Duodenal mucosa (tissue), 2 donors: Measurements from ENCODE around the gene THBS4.

ENCODE experiments used
- H3K27ac ChIP-seq: one replicate; pipeline ENCODE4 v1.7.0; 2013; ENCODE audit warnings: low read depth, low read length
- H3K27me3 ChIP-seq, 2 donors: one replicate each; pipeline ENCODE4 v1.7.0; 2013; ENCODE audit warnings: low read length in 2 of 2, control low read depth in 1 of 2; ENCODE audit not compliant: insufficient read depth in 2 of 2, control insufficient read depth in 1 of 2
- H3K36me3 ChIP-seq, 2 donors: one replicate each; pipeline ENCODE4 v1.7.0; 2013; ENCODE audit warnings: low read length in 2 of 2, control low read depth in 1 of 2; ENCODE audit not compliant: insufficient read depth in 2 of 2, control insufficient read depth in 1 of 2
- H3K4me1 ChIP-seq, 2 donors: one replicate each; pipeline ENCODE4 v1.7.0; 2013; ENCODE audit warnings: low read length in 2 of 2, control low read depth in 1 of 2; ENCODE audit not compliant: insufficient read depth in 2 of 2, control insufficient read depth in 1 of 2
- H3K4me3 ChIP-seq, 2 donors: one replicate each; pipeline ENCODE4 v1.7.0; 2013; ENCODE audit warnings: low read length in 2 of 2, low read depth in 1 of 2
- H3K9ac ChIP-seq, 2 donors: one replicate each; pipeline ENCODE4 v1.7.0; 2013; ENCODE audit warnings: low read length in 2 of 2, low read depth in 1 of 2
- H3K9me3 ChIP-seq, 2 donors: one replicate each; pipeline ENCODE4 v1.7.0; 2013; ENCODE audit warnings: low read length in 2 of 2, control low read depth in 1 of 2; ENCODE audit not compliant: control insufficient read depth in 1 of 2

The THBS4 gene

GRCh38 chr5:80043187-80043586 is 8.0 kb downstream of the THBS4 start:
- Histone ChIP-seq H3K36me3 (no peaks in the 10 kb centered on the region), H3K4me1 (no peaks in the 10 kb centered on the region), H3K27ac (no peak overlapping the region), H3K9me3 (no peaks in the 10 kb centered on the region), H3K27me3 (peaks cover 6 to 10% of the 10 kb centered on the region in 2 donors), H3K4me3 (no peak overlapping the region), H3K9ac (no peak overlapping the region)

- H3K27ac ChIP-seq: no peak overlapping the region
- no peak overlapping the region for H3K9ac ChIP-seq
- peaks cover 2 to 3% of the 10 kb centered on the region in 2 donors for H3K27me3 ChIP-seq
- H3K4me1 ChIP-seq: no peaks in the 10 kb centered on the region
- H3K9me3 ChIP-seq: no peaks in the 10 kb centered on the region
- no peak overlapping the region for H3K4me3 ChIP-seq
- H3K36me3 ChIP-seq: no peaks in the 10 kb centered on the region
Observed at GRCh38 chr5:80048084-80048780, 13.1 kb downstream of the THBS4 start.

GRCh38 chr5:80052464-80052863 is 17.3 kb downstream of the THBS4 start:
- no peak overlapping the region for H3K9ac ChIP-seq
- H3K27me3 ChIP-seq: peaks cover 0 to 2% of the 10 kb centered on the region in 2 donors
- H3K4me3 ChIP-seq: no peak overlapping the region
- no peaks in the 10 kb centered on the region for H3K4me1 ChIP-seq
- no peaks in the 10 kb centered on the region for H3K36me3 ChIP-seq
- H3K9me3 ChIP-seq: no peaks in the 10 kb centered on the region
- H3K27ac ChIP-seq: no peak overlapping the region

- H3K27ac ChIP-seq: no peak overlapping the region
- no peak overlapping the region for H3K9ac ChIP-seq
- H3K4me1 ChIP-seq: no peaks in the 10 kb centered on the region
- H3K27me3 ChIP-seq: no peaks in the 10 kb centered on the region
- H3K4me3 ChIP-seq: no peak overlapping the region
- H3K9me3 ChIP-seq: no peaks in the 10 kb centered on the region
- no peaks in the 10 kb centered on the region for H3K36me3 ChIP-seq
Observed at GRCh38 chr5:80054682-80055081, 19.5 kb downstream of the THBS4 start.

GRCh38 chr5:80055491-80056170 is 20.5 kb downstream of the THBS4 start:
- no peak overlapping the region for H3K9ac ChIP-seq
- no peaks in the 10 kb centered on the region for H3K9me3 ChIP-seq
- H3K4me3 ChIP-seq: no peak overlapping the region
- H3K36me3 ChIP-seq: no peaks in the 10 kb centered on the region
- H3K27ac ChIP-seq: no peak overlapping the region
- H3K27me3 ChIP-seq: no peaks in the 10 kb centered on the region
- no peaks in the 10 kb centered on the region for H3K4me1 ChIP-seq

GRCh38 chr5:80057099-80057498 is 22.0 kb downstream of the THBS4 start:
- no peak overlapping the region for H3K4me3 ChIP-seq
- H3K27ac ChIP-seq: no peak overlapping the region
- H3K27me3 ChIP-seq: no peaks in the 10 kb centered on the region
- no peak overlapping the region for H3K9ac ChIP-seq
- no peaks in the 10 kb centered on the region for H3K4me1 ChIP-seq
- H3K36me3 ChIP-seq: no peaks in the 10 kb centered on the region
- no peaks in the 10 kb centered on the region for H3K9me3 ChIP-seq

GRCh38 chr5:80057921-80058320 is 22.8 kb downstream of the THBS4 start:
- Histone ChIP-seq H3K4me1 (no peaks in the 10 kb centered on the region), H3K27me3 (no peaks in the 10 kb centered on the region), H3K9me3 (no peaks in the 10 kb centered on the region), H3K27ac (no peak overlapping the region), H3K36me3 (no peaks in the 10 kb centered on the region), H3K9ac (no peak overlapping the region), H3K4me3 (no peak overlapping the region)

- Histone ChIP-seq H3K27ac (no peak overlapping the region), H3K27me3 (no peaks in the 10 kb centered on the region), H3K9ac (no peak overlapping the region), H3K36me3 (no peaks in the 10 kb centered on the region), H3K4me1 (no peaks in the 10 kb centered on the region), H3K4me3 (no peak overlapping the region), H3K9me3 (no peaks in the 10 kb centered on the region)
Observed at GRCh38 chr5:80059354-80059980, 24.3 kb downstream of the THBS4 start.

GRCh38 chr5:80060966-80061365 is 25.8 kb downstream of the THBS4 start:
- no peaks in the 10 kb centered on the region for H3K36me3 ChIP-seq
- no peaks in the 10 kb centered on the region for H3K4me1 ChIP-seq
- no peaks in the 10 kb centered on the region for H3K27me3 ChIP-seq
- no peak overlapping the region for H3K27ac ChIP-seq
- H3K4me3 ChIP-seq: no peak overlapping the region
- no peak overlapping the region for H3K9ac ChIP-seq
- no peaks in the 10 kb centered on the region for H3K9me3 ChIP-seq

GRCh38 chr5:80061547-80061946 is 26.4 kb downstream of the THBS4 start:
- Histone ChIP-seq H3K36me3 (no peaks in the 10 kb centered on the region), H3K9ac (no peak overlapping the region), H3K27ac (no peak overlapping the region), H3K4me1 (no peaks in the 10 kb centered on the region), H3K4me3 (no peak overlapping the region), H3K27me3 (no peaks in the 10 kb centered on the region), H3K9me3 (no peaks in the 10 kb centered on the region)
